Kidney tubule cell (primary cell): Measurements from ENCODE around the gene CNIH2.

Source experiments
- DNase-seq: peaks from one replicate; pipeline ENCODE4 v3.0.0-alpha.2; 2018; ENCODE audit warnings: low spot score

CNIH2 gene

GRCh38 chr11:66331542-66332370 lies 53.8 kb downstream of the CNIH2 start:
- no peak for DNase-seq

DNA sequence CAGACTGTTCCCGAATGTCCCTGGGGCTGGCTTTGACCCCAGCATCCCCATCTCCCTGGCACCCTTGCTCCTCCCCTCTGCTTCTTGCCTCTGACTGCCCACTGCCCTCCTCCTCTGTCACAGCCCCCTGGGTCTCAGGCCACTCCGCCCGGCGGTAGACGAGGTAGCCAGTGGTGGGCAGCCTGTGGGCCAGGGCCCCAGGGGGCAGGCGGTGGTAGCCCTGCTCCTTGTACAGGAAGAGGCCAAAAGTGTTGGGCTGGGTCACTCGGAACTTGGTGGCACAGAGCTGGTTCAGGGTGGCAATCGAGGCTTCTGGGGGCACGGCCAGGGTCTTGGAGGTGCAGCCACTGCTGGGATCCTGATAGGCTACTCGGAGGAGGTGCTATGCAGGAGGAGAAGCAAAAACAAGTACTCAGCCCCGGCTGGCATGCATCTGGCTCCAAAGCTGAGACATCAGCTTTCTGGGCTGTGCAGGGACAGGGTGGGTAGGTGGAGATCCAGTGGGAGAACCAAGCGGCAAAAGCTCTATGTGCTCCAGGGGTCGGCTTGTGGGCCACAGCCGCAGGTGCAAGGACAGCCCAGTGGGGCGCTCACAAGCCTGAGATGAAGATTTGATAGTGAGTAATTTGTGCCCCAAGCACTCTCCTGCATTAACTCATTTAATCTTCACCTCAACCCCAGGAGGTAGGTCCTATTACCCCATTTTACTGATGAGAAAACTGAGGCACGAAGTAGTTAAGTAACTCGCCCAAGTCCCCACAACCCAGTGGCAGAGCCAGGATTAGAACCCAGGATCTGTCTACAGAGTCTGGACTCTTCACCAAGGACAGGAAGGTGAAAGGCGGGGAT lies 54.6 kb downstream of the CNIH2 start:
- no peak for DNase-seq

- no peak for DNase-seq
These were observed 55.4 kb downstream of the CNIH2 start for GRCh38 chr11:66333220-66333877.
